NCI-H1417 (cell line): ENCODE data around the gene SCMH1.
"Not testable (repeated sequence)": the region's sequence is repeated elsewhere in the genome, so short reads cannot be mapped to it uniquely, and the experiment has no call there.

ENCODE experiments used
- DNase-seq, 3 experiments: peaks; one replicate each; lab custom pipeline; 2025; lab: John Stamatoyannopoulos, UW

The SCMH1 gene

GRCh38 chr1:41213341-41213740 lies 28.8 kb downstream of the SCMH1 start:
- no peak for DNase-seq

GRCh38 chr1:41211608-41212007 lies 30.5 kb downstream of the SCMH1 start:
- not testable (repeated sequence) for DNase-seq

GRCh38 chr1:41207053-41207452 lies 35.1 kb downstream of the SCMH1 start:
- DNase-seq, result not testable (repeated sequence)

GRCh38 chr1:41200728-41201127 lies 41.4 kb downstream of the SCMH1 start:
- DNase-seq, result no peak

GRCh38 chr1:41199375-41199774 lies 42.7 kb downstream of the SCMH1 start:
- DNase-seq, result no peak

GRCh38 chr1:41192456-41193178 lies 49.5 kb downstream of the SCMH1 start:
- DNase-seq, result no peak

- DNase-seq, result no peak
These were observed 57.7 kb downstream of the SCMH1 start for GRCh38 chr1:41184446-41184845.

- DNase-seq, result not testable (repeated sequence)
These were observed 63.9 kb downstream of the SCMH1 start for GRCh38 chr1:41178230-41178629.

GRCh38 chr1:41175546-41175945 lies 66.6 kb downstream of the SCMH1 start:
- no peak for DNase-seq

- no peak for DNase-seq
These were observed 67.9 kb downstream of the SCMH1 start for GRCh38 chr1:41174170-41174569.

GRCh38 chr1:41173651-41174050 lies 68.5 kb downstream of the SCMH1 start:
- no peak for DNase-seq

- DNase-seq, result no peak
These were observed 70.7 kb downstream of the SCMH1 start for GRCh38 chr1:41171266-41171874.

GRCh38 chr1:41169799-41170180 lies 72.3 kb downstream of the SCMH1 start:
- DNase-seq, result no peak

GRCh38 chr1:41169066-41169798 lies 72.9 kb downstream of the SCMH1 start:
- no peak for DNase-seq

GRCh38 chr1:41167667-41168066 lies 74.4 kb downstream of the SCMH1 start:
- no peak for DNase-seq

- DNase-seq, result no peak
These were observed 77.4 kb downstream of the SCMH1 start for GRCh38 chr1:41164727-41165126.

- no peak for DNase-seq
These were observed 79.7 kb downstream of the SCMH1 start for GRCh38 chr1:41162441-41162840.

GRCh38 chr1:41161846-41162245 lies 80.3 kb downstream of the SCMH1 start:
- DNase-seq, result no peak

- peak in 1 of 3 experiments; percentile 5 for DNase-seq
These were observed 81.5 kb downstream of the SCMH1 start for GRCh38 chr1:41160498-41161110.

GRCh38 chr1:41158966-41159365 lies 83.1 kb downstream of the SCMH1 start:
- no peak for DNase-seq

GRCh38 chr1:41158147-41158875 lies 83.8 kb downstream of the SCMH1 start:
- DNase-seq, result no peak

GRCh38 chr1:41155105-41155504 lies 87.0 kb downstream of the SCMH1 start:
- DNase-seq, result no peak
